ENCODE results near the gene POTEH.
"Not testable (repeated sequence)": the region's sequence is repeated elsewhere in the genome, so short reads cannot be mapped to it uniquely, and the experiment has no call there.

Gene POTEH

GRCh38 chr22:15689749-15690125, at the start of gene POTEH:
Gene POTEH (plus strand): TSS chr22:15690026. CDS start chr22:15690078, 52 bp downstream.
- not testable (repeated sequence) for DNase-seq

GRCh38 chr22:15642288-15642861, 47.5 kb upstream of the POTEH start:
- not testable (repeated sequence) for DNase-seq

DNA sequence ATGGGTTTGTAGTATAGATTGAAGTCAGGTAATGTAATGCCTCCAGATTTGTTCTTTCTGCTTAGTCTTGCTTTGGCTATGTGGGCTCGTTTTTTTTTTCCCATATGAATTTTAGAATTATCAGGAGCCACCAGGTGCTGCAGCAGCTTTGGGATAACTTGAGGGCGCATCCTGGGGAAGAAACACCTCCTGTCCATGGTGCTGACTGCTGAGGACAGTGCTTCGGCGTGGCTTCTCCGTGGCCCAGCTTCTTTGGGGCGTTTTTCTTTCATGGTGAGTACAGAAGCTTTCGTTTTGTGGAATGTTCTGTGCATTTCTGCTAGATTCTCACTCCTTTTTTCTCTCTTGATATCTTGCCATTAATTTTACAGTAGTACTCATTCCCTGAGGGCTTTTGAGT, 37.9 kb upstream of the POTEH start:
- not testable (repeated sequence) for DNase-seq

DNA sequence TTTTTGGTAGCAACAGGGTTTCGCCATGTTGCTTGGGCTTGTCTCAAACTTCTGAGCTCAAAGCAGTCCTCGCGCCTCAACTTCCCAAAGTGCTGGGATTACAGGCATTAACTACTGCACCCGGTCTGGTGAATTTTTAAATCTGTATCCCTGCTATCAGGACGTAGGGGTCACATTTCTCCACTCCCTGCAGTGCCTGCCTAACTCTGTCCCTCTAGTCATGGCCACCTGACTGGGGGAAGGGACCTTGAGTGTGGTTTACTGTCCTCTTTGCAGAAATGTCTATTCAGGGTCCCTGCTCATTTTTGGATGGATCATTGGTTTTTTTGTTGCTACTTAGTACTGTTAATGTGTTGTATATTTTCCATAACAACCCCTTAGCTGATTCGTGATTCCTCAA, 37.1 kb upstream of the POTEH start:
- not testable (repeated sequence) for DNase-seq

GRCh38 chr22:15653241-15653640, 36.6 kb upstream of the POTEH start:
- not testable (repeated sequence) for DNase-seq

DNA sequence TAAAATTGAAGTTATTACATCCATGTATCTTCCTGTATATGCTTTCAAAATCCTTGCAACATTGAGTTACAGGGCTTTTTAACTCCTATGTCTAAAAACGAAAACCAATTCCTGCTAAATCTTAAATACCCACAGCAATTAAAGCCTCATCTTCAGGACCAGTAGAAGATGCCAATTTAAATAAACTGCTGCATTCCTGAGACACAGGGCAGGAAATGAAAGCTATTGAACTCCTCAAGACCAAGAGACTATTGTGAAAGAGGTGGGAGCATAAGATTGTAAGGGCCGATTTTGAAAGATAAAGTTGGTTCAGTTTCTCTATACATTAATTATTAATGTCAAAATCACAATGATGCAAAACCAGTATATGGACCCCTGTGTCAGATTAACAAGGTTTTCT, 28.7 kb upstream of the POTEH start:
- not testable (repeated sequence) for DNase-seq

- not testable (repeated sequence) for DNase-seq
These were observed 25.1 kb upstream of the POTEH start for GRCh38 chr22:15664682-15665081.

DNA sequence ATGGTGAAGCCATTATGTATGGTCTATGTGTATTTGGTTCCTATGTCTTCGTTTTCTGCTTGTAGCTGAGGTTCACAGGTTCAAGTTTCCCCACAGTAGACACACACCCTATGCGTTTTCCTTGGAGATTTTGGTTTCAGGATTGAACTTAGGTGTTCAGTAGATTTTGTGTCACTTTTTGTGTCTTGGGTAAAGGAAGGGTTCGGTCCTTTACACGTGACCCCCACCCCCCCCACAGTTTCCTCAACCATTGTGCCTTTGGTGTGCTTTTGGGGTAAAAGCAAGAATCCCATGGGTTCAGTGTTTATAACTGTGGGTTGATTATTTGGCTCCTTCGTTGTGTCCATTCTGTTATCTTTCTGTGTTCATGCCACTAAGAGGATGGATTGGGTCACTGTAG, 24.3 kb upstream of the POTEH start:
- DNase-seq: not testable (repeated sequence)

- DNase-seq: not testable (repeated sequence)
These were observed 20.4 kb upstream of the POTEH start for GRCh38 chr22:15669430-15669829.

DNA sequence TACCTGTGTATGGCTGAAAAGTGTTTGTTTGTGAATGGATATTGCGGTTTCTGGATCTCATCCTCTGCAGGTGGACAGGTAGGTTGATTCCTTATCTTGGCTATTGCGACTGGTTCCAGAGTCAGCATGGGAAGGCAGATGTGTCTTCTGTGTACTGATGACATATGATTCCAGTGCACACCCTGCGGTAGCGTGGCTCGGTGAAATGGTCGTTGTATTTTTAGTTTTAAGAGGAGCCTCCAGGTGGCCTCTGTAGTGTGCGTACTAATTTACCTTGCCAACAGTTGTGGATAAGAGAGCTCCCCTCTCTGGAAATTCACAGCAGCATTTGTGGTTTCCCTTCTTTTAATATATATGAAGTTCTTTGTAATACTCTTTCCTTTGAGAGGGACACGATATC, 10.1 kb upstream of the POTEH start:
- DNase-seq: not testable (repeated sequence)

DNA sequence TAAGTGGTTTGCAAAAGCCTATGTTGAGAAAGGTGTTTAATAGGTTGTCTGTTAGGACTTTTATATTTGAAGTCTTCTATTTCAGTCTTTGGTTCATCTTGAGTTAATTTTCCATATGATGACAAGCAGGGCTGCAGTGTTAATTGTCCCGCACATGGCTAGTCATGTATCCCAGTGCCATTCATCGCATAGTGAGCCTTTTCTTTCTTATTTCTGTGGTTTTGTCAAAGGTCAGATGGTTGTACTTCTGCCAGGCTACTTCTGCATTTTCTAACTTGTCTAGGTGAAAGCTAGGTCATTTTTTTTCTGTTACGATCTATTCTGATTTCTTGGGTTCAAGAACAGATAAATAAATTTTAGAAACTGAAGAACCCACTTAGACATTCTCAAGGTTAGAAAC, 5.7 kb upstream of the POTEH start:
- not testable (repeated sequence) for DNase-seq

DNA sequence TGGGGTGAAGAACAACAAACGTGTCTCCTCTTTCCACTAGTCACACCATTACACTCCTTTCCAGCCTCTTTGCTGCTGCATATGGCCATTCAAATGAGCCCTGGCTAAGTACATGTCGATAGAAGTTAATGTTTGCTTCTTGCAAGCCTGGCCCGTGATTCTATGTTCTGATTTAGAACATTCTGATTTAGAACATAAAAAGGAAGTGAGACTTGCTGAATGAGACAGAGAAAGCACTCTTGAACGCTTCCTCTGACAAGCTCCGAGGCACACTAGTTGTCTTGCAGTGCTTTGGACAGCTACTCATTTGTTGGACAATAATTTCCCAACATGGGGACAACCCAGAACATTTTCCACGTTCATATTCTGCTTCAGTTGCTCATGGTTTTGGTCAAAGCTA, 5.1 kb upstream of the POTEH start:
- not testable (repeated sequence) for DNase-seq

GRCh38 chr22:15685641-15686040, 4.2 kb upstream of the POTEH start:
- DNase-seq: not testable (repeated sequence)

GRCh38 chr22:15687086-15687485, 2.7 kb upstream of the POTEH start:
- DNase-seq: not testable (repeated sequence)

- not testable (repeated sequence) for DNase-seq
These were observed 2.1 kb upstream of the POTEH start for GRCh38 chr22:15687676-15688075.

DNA sequence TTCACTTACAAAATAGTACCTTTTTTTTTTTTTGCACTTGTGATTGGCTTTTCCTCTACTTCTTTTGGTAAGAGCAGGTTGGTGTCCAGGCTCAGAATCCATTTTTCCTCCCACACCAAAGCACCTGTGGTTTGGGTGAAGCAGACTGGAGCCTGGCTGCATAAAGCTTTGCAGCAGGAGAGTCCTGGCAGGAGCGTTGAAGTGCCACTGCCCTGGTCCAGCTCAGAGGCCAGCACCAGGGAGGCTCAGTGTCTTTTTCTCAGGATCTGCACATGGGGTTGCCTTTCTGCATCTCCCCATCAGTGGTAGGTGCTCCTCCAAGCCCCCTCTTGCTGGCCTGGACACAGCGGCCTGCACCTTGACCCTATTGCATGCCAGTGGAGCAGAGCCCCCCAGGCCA, 1.7 kb upstream of the POTEH start:
- not testable (repeated sequence) for DNase-seq

GRCh38 chr22:15689012-15689748, 646 bp upstream of the POTEH start:
- DNase-seq: not testable (repeated sequence)

- not testable (repeated sequence) for DNase-seq
These were observed 23.8 kb downstream of the POTEH start for GRCh38 chr22:15713600-15713999.

GRCh38 chr22:15714125-15714524, 24.3 kb downstream of the POTEH start:
- not testable (repeated sequence) for DNase-seq

- not testable (repeated sequence) for DNase-seq
These were observed 32.1 kb downstream of the POTEH start for GRCh38 chr22:15721884-15722283.

DNA sequence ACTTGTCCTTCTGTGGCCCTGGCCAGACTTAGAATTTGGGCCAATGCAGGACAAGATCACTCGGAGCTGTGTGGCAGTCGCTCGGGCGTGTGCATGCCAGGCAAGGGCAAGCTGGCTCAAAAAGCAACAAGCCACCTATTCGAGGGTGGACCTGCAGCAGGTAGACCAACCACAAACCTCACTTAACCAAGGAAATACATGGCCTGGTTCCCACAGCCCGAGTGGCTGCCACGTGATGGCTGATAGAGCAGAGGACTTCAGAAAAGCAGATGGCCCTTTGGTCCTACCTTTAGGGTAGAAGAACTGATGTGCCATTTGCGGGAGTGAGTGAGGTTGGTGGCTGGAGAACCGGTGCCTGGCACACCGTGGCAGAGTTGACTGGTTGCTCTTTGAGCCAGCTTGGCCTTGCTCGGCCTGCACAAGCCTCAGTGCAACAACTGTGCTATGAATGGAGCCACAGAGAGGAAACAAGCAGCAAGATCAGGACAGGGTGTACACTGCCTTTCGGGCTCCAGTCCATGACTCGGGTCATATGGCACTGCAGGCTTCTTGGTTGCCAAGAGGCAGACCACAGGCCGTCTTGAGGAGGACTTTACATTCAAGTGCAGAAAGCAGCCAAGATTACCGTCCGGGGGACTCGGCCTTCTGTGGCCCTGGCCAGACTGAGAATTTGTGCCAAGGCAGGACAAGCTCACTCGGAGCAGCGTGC, 39.5 kb downstream of the POTEH start:
- DNase-seq: not testable (repeated sequence)

DNA sequence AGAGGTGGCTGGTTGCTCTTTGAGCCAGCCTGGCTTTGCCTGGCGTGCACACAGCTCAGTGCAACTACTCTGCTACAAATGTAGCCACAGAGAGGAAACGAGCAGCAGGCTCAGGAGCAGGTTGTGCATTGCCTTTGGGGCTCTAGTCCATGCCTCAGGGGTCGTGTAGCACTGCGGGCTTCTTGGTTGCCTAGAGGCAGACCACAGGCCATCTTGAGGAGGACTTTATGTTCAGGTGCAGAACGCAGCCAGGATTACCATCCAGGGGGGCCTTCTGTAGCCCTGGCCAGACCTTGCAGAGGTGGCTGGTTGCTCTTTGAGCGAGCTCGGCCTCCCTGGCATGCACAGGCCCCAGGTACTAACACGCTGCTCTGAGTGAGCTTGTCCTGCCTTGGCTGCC, 41.2 kb downstream of the POTEH start:
- DNase-seq: not testable (repeated sequence)

GRCh38 chr22:15734411-15734810, 44.6 kb downstream of the POTEH start:
- DNase-seq: not testable (repeated sequence)

Data from activated T-cell treated with anti-CD3 and anti-CD28 coated beads for 4 hours (primary cell).